Measurements from ENCODE around the gene WASF3. TPM values are rescaled to one million over a fixed set of nuclear protein-coding genes. Genes with fewer than 3 reads are reported as not detected.

The WASF3 gene
- total RNA-seq, 1 experiment from 2014 or later: 3.4 TPM

DNA sequence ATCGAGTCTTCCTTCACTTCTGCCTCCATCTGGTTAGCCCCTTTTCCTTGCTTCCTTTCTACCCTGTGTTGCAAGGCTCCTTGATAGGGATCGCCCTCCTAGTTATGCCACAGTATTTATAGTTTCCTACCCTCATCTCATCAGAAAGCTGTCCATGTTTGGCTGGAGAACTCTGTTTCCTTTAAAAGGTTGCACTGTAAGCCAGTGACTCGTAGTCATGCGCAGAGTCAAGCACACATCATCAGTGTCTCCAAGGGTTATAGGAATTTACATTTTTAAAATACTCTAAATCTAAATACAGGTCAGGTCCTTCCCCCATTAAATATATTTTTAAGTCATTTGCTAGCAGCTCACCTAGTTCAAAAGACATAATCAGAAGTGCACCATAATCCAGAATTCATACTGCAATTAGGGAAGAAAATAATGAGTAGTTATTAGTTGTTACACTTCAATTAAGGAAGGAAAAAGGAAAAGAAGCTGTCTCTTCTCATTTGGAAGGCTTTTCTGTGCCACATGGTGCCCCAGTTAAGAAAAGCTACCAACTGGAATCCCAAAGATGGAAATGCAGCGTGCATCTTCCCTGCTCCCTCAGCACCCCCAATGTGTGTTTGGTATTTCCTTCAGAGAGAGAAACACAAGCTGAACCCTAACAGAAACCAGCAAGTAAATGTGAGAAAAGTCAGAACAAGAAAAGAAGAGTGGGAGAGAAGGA is 122.1 kb downstream of the WASF3 start:
- DNase-seq (ENCODE audit: low read depth, low spot score) (no peak), ATAC-seq (peak; percentile 18; the same call in 1 of the 2 replicates)
- peak overlapping the region; percentile 38 for H2AFZ ChIP-seq (ENCODE audit: low read depth, low read length, poor library complexity, severe bottlenecking)
- POLR2A ChIA-PET: no interaction called here
- intact Hi-C loops (cut with micrococcal nuclease): no loop called here
- H3K4me3 ChIP-seq (replicated peaks in 1 of 2; ENCODE audit: low read depth in 1 of 2, low read length in 2 of 2): no peak overlapping the region
- BruUV-seq (replicated peaks): no TSS peak
- no peak overlapping the region for H3K9ac ChIP-seq (ENCODE audit: low read length)
- H3K36me3 ChIP-seq (ENCODE audit: control insufficient read depth in 1 of 2, insufficient read depth in 2 of 2, low read length in 2 of 2): no peaks in the 10 kb centered on the region
- CTCF ChIA-PET: interaction anchor here (3.6 kb wide), 1 partner anchor 19 kb away, joined by 15 read pairs; no protein-coding TSS in a partner anchor
- no peaks in the 10 kb centered on the region for H4K20me1 ChIP-seq (ENCODE audit: insufficient read depth)
- TF ChIP-seq YY1 (IDR thresholded peaks at IDR 0.05; ENCODE audit: extremely low read depth, insufficient replicate concordance, low read depth, low read length) (no peak), SP1 (IDR thresholded peaks at IDR 0.05; ENCODE audit: low read depth) (no peak), CBX3 (IDR thresholded peaks at IDR 0.05; ENCODE audit: low read depth) (no peak), JUND (IDR thresholded peaks at IDR 0.05) (no peak), EZH2phosphoT487 (IDR thresholded peaks at IDR 0.05; ENCODE audit: borderline replicate concordance) (no peak), EGR1 (IDR thresholded peaks at IDR 0.05; ENCODE audit: low read depth) (no peak), TCF7L2 (IDR thresholded peaks at IDR 0.05; ENCODE audit: borderline replicate concordance, extremely low read depth, insufficient read depth, insufficient read length) (no peak), ELF1 (IDR thresholded peaks at IDR 0.05; ENCODE audit: borderline replicate concordance, low read depth) (no peak), SRF (IDR thresholded peaks at IDR 0.05; ENCODE audit: low read depth) (no peak), CEBPB (IDR thresholded peaks at IDR 0.05; ENCODE audit: low read depth) (no peak), FOSL1 (IDR thresholded peaks at IDR 0.05; ENCODE audit: low read depth) (no peak), SIN3A (IDR thresholded peaks at IDR 0.05; ENCODE audit: low read depth) (no peak), ZNF274 (IDR thresholded peaks at IDR 0.05; ENCODE audit: low read depth, low read length) (no peak), RAD21 (IDR thresholded peaks at IDR 0.05; ENCODE audit: low read depth) (no peak), ZFX (IDR thresholded peaks at IDR 0.05) (no peak)
- TF ChIP-seq, protein P1, sequence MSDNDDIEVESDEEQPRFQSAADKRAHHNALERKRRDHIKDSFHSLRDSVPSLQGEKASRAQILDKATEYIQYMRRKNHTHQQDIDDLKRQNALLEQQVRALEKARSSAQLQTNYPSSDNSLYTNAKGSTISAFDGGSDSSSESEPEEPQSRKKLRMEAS (IDR thresholded peaks at IDR 0.05): no peak
- TF ChIP-seq, protein P2, sequence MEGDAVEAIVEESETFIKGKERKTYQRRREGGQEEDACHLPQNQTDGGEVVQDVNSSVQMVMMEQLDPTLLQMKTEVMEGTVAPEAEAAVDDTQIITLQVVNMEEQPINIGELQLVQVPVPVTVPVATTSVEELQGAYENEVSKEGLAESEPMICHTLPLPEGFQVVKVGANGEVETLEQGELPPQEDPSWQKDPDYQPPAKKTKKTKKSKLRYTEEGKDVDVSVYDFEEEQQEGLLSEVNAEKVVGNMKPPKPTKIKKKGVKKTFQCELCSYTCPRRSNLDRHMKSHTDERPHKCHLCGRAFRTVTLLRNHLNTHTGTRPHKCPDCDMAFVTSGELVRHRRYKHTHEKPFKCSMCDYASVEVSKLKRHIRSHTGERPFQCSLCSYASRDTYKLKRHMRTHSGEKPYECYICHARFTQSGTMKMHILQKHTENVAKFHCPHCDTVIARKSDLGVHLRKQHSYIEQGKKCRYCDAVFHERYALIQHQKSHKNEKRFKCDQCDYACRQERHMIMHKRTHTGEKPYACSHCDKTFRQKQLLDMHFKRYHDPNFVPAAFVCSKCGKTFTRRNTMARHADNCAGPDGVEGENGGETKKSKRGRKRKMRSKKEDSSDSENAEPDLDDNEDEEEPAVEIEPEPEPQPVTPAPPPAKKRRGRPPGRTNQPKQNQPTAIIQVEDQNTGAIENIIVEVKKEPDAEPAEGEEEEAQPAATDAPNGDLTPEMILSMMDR (IDR thresholded peaks at IDR 0.05 in 2 of 3, conservative IDR thresholded peaks at IDR 0.05 in 1 of 3; ENCODE audit: borderline replicate concordance in 1 of 3, insufficient read depth in 1 of 3, low read depth in 2 of 3, low read length in 2 of 3): no peak
- TF ChIP-seq, protein P3, sequence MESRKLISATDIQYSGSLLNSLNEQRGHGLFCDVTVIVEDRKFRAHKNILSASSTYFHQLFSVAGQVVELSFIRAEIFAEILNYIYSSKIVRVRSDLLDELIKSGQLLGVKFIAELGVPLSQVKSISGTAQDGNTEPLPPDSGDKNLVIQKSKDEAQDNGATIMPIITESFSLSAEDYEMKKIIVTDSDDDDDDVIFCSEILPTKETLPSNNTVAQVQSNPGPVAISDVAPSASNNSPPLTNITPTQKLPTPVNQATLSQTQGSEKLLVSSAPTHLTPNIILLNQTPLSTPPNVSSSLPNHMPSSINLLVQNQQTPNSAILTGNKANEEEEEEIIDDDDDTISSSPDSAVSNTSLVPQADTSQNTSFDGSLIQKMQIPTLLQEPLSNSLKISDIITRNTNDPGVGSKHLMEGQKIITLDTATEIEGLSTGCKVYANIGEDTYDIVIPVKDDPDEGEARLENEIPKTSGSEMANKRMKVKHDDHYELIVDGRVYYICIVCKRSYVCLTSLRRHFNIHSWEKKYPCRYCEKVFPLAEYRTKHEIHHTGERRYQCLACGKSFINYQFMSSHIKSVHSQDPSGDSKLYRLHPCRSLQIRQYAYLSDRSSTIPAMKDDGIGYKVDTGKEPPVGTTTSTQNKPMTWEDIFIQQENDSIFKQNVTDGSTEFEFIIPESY (IDR thresholded peaks at IDR 0.05; ENCODE audit: extremely low read depth, insufficient replicate concordance, low read length): no peak
- TF ChIP-seq, protein P4, sequence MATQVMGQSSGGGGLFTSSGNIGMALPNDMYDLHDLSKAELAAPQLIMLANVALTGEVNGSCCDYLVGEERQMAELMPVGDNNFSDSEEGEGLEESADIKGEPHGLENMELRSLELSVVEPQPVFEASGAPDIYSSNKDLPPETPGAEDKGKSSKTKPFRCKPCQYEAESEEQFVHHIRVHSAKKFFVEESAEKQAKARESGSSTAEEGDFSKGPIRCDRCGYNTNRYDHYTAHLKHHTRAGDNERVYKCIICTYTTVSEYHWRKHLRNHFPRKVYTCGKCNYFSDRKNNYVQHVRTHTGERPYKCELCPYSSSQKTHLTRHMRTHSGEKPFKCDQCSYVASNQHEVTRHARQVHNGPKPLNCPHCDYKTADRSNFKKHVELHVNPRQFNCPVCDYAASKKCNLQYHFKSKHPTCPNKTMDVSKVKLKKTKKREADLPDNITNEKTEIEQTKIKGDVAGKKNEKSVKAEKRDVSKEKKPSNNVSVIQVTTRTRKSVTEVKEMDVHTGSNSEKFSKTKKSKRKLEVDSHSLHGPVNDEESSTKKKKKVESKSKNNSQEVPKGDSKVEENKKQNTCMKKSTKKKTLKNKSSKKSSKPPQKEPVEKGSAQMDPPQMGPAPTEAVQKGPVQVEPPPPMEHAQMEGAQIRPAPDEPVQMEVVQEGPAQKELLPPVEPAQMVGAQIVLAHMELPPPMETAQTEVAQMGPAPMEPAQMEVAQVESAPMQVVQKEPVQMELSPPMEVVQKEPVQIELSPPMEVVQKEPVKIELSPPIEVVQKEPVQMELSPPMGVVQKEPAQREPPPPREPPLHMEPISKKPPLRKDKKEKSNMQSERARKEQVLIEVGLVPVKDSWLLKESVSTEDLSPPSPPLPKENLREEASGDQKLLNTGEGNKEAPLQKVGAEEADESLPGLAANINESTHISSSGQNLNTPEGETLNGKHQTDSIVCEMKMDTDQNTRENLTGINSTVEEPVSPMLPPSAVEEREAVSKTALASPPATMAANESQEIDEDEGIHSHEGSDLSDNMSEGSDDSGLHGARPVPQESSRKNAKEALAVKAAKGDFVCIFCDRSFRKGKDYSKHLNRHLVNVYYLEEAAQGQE (IDR thresholded peaks at IDR 0.05; ENCODE audit: low read depth): no peak
- no peaks in the 10 kb centered on the region for H3K9me3 ChIP-seq (ENCODE audit: control insufficient read depth in 1 of 2, insufficient read depth in 1 of 2, low read depth in 1 of 2, low read length in 2 of 2)
- peaks cover 5 to 19% of the 10 kb centered on the region in 2 experiments; a peak in 3 of 4 replicates for H3K4me1 ChIP-seq (ENCODE audit: control insufficient read depth in 1 of 2, insufficient read depth in 2 of 2, low read length in 2 of 2)
- RAD21 ChIA-PET (ENCODE audit: low non-redundant PET in 1 of 2, low total read pairs in 2 of 2, uncharacterized antibody in 2 of 2, unreplicated experiment in 2 of 2): no interaction called here
- peaks cover 14% of the 10 kb centered on the region; the same call in 1 of the 2 replicates for H3K27me3 ChIP-seq (ENCODE audit: insufficient read depth, low read length)
- H3K9me2 ChIP-seq (ENCODE audit: insufficient read depth): no peaks in the 10 kb centered on the region
- no peaks in the 10 kb centered on the region for H3K79me2 ChIP-seq (ENCODE audit: insufficient read depth, low read length)
- H3K27ac ChIP-seq (ENCODE audit: low read depth, low read length): no peak overlapping the region
- peak overlapping the region; percentile 40 for H3K4me2 ChIP-seq (ENCODE audit: low read length)
